ENCODE results near the gene LHFPL3. TPM values are rescaled to one million over a fixed set of nuclear protein-coding genes. Genes with fewer than 3 reads are reported as not detected.

The LHFPL3 gene
- total and polyA plus RNA-seq, 9 of the 15 experiments (the other 6 are each of a cell fraction or from before 2014, with no cell fraction given), result 0.21 to 0.52 TPM; not detected in 7

GRCh38 chr7:104883718-104884452, 555.5 kb downstream of the LHFPL3 start (continued):
- TF ChIP-seq ZNF184 (CRISPR knock-in tag; IDR thresholded peaks at IDR 0.05), result no peak
- TF ChIP-seq BCOR (IDR thresholded peaks at IDR 0.05), result peak; percentile 35; the same call in 1 of the 2 replicates
- 0 out of 2 replicates have a peak, but pooled peaks have one; percentile 4 for TF ChIP-seq CBFA2T3 (IDR thresholded peaks at IDR 0.05)
- no peak for TF ChIP-seq RBM15 (IDR thresholded peaks at IDR 0.05; ENCODE audit: insufficient read depth, low read length)
- no peak for TF ChIP-seq KAT2B (IDR thresholded peaks at IDR 0.05; ENCODE audit: low read depth, low read length)
- no peak; the same call in 1 of the 2 replicates for TF ChIP-seq ZKSCAN8 (CRISPR knock-in tag; IDR thresholded peaks at IDR 0.05)
- peak; percentile 38 for TF ChIP-seq HCFC1 (IDR thresholded peaks at IDR 0.05; ENCODE audit: low read depth, low read length)
- no peak for TF ChIP-seq NUFIP1 (IDR thresholded peaks at IDR 0.05; ENCODE audit: partially characterized antibody)
- TF ChIP-seq MTA1 (IDR thresholded peaks at IDR 0.05; ENCODE audit: borderline replicate concordance), result peak; percentile 47; the same call in 1 of the 2 replicates
- peak; percentile 80 for TF ChIP-seq USF2 (CRISPR knock-in tag; IDR thresholded peaks at IDR 0.05)
- TF ChIP-seq SMARCB1 (IDR thresholded peaks at IDR 0.05; ENCODE audit: insufficient read length, low read depth), result no peak
- no peak for TF ChIP-seq ARID2 (IDR thresholded peaks at IDR 0.05)
- peak; percentile 35 for TF ChIP-seq TAF9B (IDR thresholded peaks at IDR 0.05; ENCODE audit: partially characterized antibody)
- TF ChIP-seq PTTG1 (tag; IDR thresholded peaks at IDR 0.05; ENCODE audit: low read depth), result no peak
- TF ChIP-seq ZNF143 (CRISPR knock-in tag; IDR thresholded peaks at IDR 0.05), result peak; percentile 33; the same call in 1 of the 2 replicates
- peak; percentile 67 for TF ChIP-seq BHLHE40 (IDR thresholded peaks at IDR 0.05; ENCODE audit: low read length)

Data from K562 (cell line).